K562 (cell line): ENCODE measurements around the gene PRDM4. TPM values are rescaled to one million over a fixed set of nuclear protein-coding genes. Genes with fewer than 3 reads are reported as not detected.

ENCODE experiments used
- ATAC-seq: fragments of 200-7000 bp; cut with Tn5 transposase; 3 replicates; pipeline ENCODE4 v1.9.1; 2020; ENCODE audit warnings: moderate library complexity
- BruUV-seq: library from RNA; stranded (reverse); fragments of 400-500 nt; replicated peaks from 2 replicates; lab custom pipeline; 2021; lab: Mats Ljungman, UMichigan
- CTCF ChIA-PET: fragments of 300-600 bp; formaldehyde crosslinking; extraction: SDS; loops from one replicate; lab custom pipeline; 2021; ENCODE audit warnings: low intra/inter-chr PET ratio; lab: Yijun Ruan, JAX
- POLR2A ChIA-PET: fragments of 300-600, 350-650 bp; sonication (Branson Sonifier 250); formaldehyde crosslinking; extraction: SDS; loops from one replicate; lab custom pipeline; 2021; ENCODE audit warnings: antibody characterized with exemption, inconsistent platforms; lab: Yijun Ruan, JAX
- DNase-seq, 4 experiments: peaks; one replicate each; pipeline versions ENCODE4 v3.0.0 to v3.0.0-alpha.2; 2011 to 2018; ENCODE audit warnings: low spot score in 3 of 4, mixed read lengths in 3 of 4; ENCODE audit errors: extremely low read depth in 1 of 4
- FAIRE-seq: peaks from 2 replicates; lab custom pipeline; 2011; peaks lifted over from hg19 to GRCh38; lab: Jason Lieb, UNC
- H2AFZ ChIP-seq: 2 replicates; pipeline ENCODE4 v1.6.0; 2011; ENCODE audit warnings: low read depth, low read length, control low read depth, inconsistent platforms
- H3K27ac ChIP-seq: fragments of 200-600 bp; 3 replicates; pipeline ENCODE4 v1.8.0; 2011; ENCODE audit warnings: low read depth, mild to moderate bottlenecking, control low read depth, inconsistent platforms, low read length, moderate library complexity, mixed read lengths; ENCODE audit errors: extremely low read depth
- H3K27me3 ChIP-seq, 2 experiments: fragments of 300-600 bp in 1 of 2; 2 replicates in 1 of 2; 3 replicates in 1 of 2; pipeline versions ENCODE4 v1.6.0 to v1.8.0; 2011; ENCODE audit warnings: inconsistent platforms in 2 of 2, low read length in 2 of 2, mild to moderate bottlenecking in 1 of 2, mixed read lengths in 1 of 2, moderate library complexity in 1 of 2; ENCODE audit not compliant: control insufficient read depth in 2 of 2, insufficient read depth in 2 of 2
- H3K36me3 ChIP-seq: fragments of 300-600 bp; 3 replicates; pipeline ENCODE4 v1.8.0; 2011; ENCODE audit warnings: mild to moderate bottlenecking, low read length, inconsistent platforms; ENCODE audit not compliant: control insufficient read depth, insufficient read depth
- H3K4me1 ChIP-seq, 2 experiments: fragments of 200-600 bp in 1 of 2; replicated peaks in 1 of 2; 2 replicates in 1 of 2; 3 replicates in 1 of 2; pipeline versions ENCODE4 v1.5.1 to v1.8.0; 2011; ENCODE audit warnings: inconsistent platforms in 2 of 2, low read length in 2 of 2, mild to moderate bottlenecking in 1 of 2, mixed read lengths in 1 of 2, moderate library complexity in 1 of 2; ENCODE audit not compliant: control insufficient read depth in 2 of 2, insufficient read depth in 2 of 2
- H3K4me2 ChIP-seq: 2 replicates; pipeline ENCODE4 v1.6.1; 2011; ENCODE audit warnings: low read length, control low read depth, inconsistent platforms, mixed read lengths; ENCODE audit not compliant: insufficient read depth
- H3K4me3 ChIP-seq: fragments of 200-600 bp; sonication (generic), shearing (Covaris generic); 2 replicates; pipeline ENCODE4 v1.5.1; 2016; ENCODE audit warnings: control low read depth, inconsistent platforms
- H3K79me2 ChIP-seq: fragments of 200-600 bp; 3 replicates; pipeline ENCODE4 v1.8.0; 2011; ENCODE audit warnings: low read length, inconsistent platforms; ENCODE audit not compliant: control insufficient read depth, insufficient read depth
- H3K9ac ChIP-seq, 2 experiments: 2 replicates each; pipeline versions ENCODE4 v1.6.0 to v1.6.1; 2011; ENCODE audit warnings: low read depth in 2 of 2, low read length in 2 of 2, control low read depth in 1 of 2, inconsistent platforms in 1 of 2, mild to moderate bottlenecking in 1 of 2, mixed read lengths in 1 of 2; ENCODE audit not compliant: insufficient read depth in 1 of 2
- H3K9me1 ChIP-seq: one replicate; pipeline ENCODE4 v1.6.0; 2011; ENCODE audit warnings: inconsistent platforms, mild to moderate bottlenecking, low read length, moderate library complexity; ENCODE audit not compliant: control insufficient read depth, insufficient read depth
- H3K9me3 ChIP-seq: replicated peaks from 2 replicates; pipeline ENCODE4 v1.5.1; 2011; ENCODE audit warnings: low read depth, low read length, inconsistent platforms; ENCODE audit not compliant: control insufficient read depth, insufficient read depth
- H4K20me1 ChIP-seq: replicated peaks from 2 replicates; pipeline ENCODE4 v1.6.1; 2011; ENCODE audit warnings: low read length, inconsistent platforms, mixed read lengths; ENCODE audit not compliant: control insufficient read depth, insufficient read depth
- ARHGAP35 ChIP-seq: fragments of 450-650 bp; IDR thresholded peaks from 2 replicates; pipeline ENCODE4 v1.6.1; 2018; ENCODE audit not compliant: partially characterized antibody
- FOXP4 ChIP-seq: sonication (generic); formaldehyde crosslinking; IDR thresholded peaks from 2 replicates; pipeline ENCODE4 v1.8.0; 2022; ENCODE audit warnings: mild to moderate bottlenecking, missing genetic modification reagents, borderline replicate concordance
- MECOM ChIP-seq: fragments of 250-450 bp; sonication (Bioruptor Pico); IDR thresholded peaks from 2 replicates; pipeline ENCODE4 v1.8.0; 2022; ENCODE audit warnings: inconsistent platforms
- NR2C2 ChIP-seq, 2 experiments: fragments of 200-800 bp in 1 of 2; sonication (Bioruptor generic) in 1 of 2; sonication (generic) in 1 of 2; formaldehyde crosslinking in 1 of 2; IDR thresholded peaks; 2 replicates each; pipeline versions ENCODE4 v1.6.1 to v1.8.0; 2016 to 2022; ENCODE audit warnings: mild to moderate bottlenecking in 1 of 2, missing compliant biosample characterization in 1 of 2, missing genetic modification characterization in 1 of 2, missing genetic modification reagents in 1 of 2
- RBM22 ChIP-seq: fragments of 200-400 bp; formaldehyde crosslinking; IDR thresholded peaks from 2 replicates; pipeline ENCODE4 v1.6.1; 2018; ENCODE audit warnings: low read length, low read depth; ENCODE audit not compliant: poor library complexity, severe bottlenecking
- ZFP91 ChIP-seq: sonication (generic); formaldehyde crosslinking; IDR thresholded peaks from 2 replicates; pipeline ENCODE4 v1.8.0; 2022; ENCODE audit warnings: mild to moderate bottlenecking, missing genetic modification reagents
- ZNF121 ChIP-seq: sonication (generic); formaldehyde crosslinking; conservative IDR thresholded peaks from 2 replicates; pipeline ENCODE4 v1.8.0; 2022; ENCODE audit warnings: missing genetic modification reagents
- ZSCAN29 ChIP-seq: fragments of 450-650 bp; IDR thresholded peaks from 2 replicates; pipeline ENCODE4 v1.6.1; 2017
- WGBS: fragments of 100-300 bp; shearing (Covaris generic); methylation state at CpG from one replicate; pipeline ENCODE4 v1.1.6; 2016; ENCODE audit warnings: low coverage, mixed read lengths; ENCODE audit not compliant: insufficient coverage; ENCODE audit errors: missing lambda C conversion rate; 5-methylcytosine and 5-hydroxymethylcytosine counted together
- in situ Hi-C: fragments of 300-500 bp; cut with MboI; formaldehyde crosslinking; loops from 4 replicates; pipeline ENCODE4 v1.15.0; 2018; ENCODE audit warnings: inconsistent platforms, mixed read lengths
- intact Hi-C: fragments of 100-400 bp; cut with micrococcal nuclease; formaldehyde crosslinking; loops from 2 replicates; pipeline ENCODE4 v1.14.2; 2022
- polyA plus RNA-seq, 8 experiments: library from polyadenylated mRNA; depleted of rRNA in 4 of 8; stranded (reverse) in 5 of 8; unstranded in 3 of 8; fragments of >200 nt; fragmentation: Nextera tagmentation in 2 of 8; fragmentation: Illumina TruSeq in 1 of 8; extraction: Ambion mirVana in 2 of 8; extraction: Trizol in 1 of 8; gene quantifications; 2 replicates each; pipeline versions ENCODE4 v1.2.1 to v1.2.3, GENCODE V29; 2011 to 2014; ENCODE audit warnings: inconsistent platforms in 1 of 8, missing spikeins in 1 of 8
- total RNA-seq, 7 experiments: library from RNA; depleted of rRNA in 6 of 7; stranded (reverse); fragments of >200 nt in 6 of 7; fragmentation: Illumina TruSeq in 2 of 7; extraction: Trizol in 2 of 7; gene quantifications; 2 replicates each; pipeline versions ENCODE4 v1.2.1 to v1.2.3, GENCODE V29; 2011 to 2021; ENCODE audit warnings: low replicate concordance in 1 of 7

Gene PRDM4
- total and polyA plus RNA-seq, 9 of the 15 experiments (the other 6 are each of a cell fraction or from before 2014, with no cell fraction given): 5.9 to 26.0 (median 20.0) TPM

GRCh38 chr12:107780298-107780697 is 19.4 kb upstream of the PRDM4 start (continued):
- TF ChIP-seq FOXP4: no peak
- TF ChIP-seq, all 486 proteins: peak for 0

- CTCF ChIA-PET: interaction anchor here (0.6 kb wide), 1 partner anchor 100 kb away, joined by 3 read pairs; no protein-coding TSS in a partner anchor
- WGBS: 0% methylated on average over 7 of the region's 7 CpGs
Observed at GRCh38 chr12:107779077-107779831, 18.3 kb upstream of the PRDM4 start.

More at GRCh38 chr12:107779077-107779831, 18.3 kb upstream of the PRDM4 start:
- Histone ChIP-seq H3K9me1 (no peaks in the 10 kb centered on the region), H3K9me3 (no peaks in the 10 kb centered on the region), H3K36me3 (no peaks in the 10 kb centered on the region), H3K4me3 (no peak overlapping the region), H3K27ac (no peak overlapping the region), H2AFZ (no peak overlapping the region), H3K9ac (no peak overlapping the region), H3K4me2 (no peak overlapping the region), H4K20me1 (no peaks in the 10 kb centered on the region), H3K79me2 (no peaks in the 10 kb centered on the region), H3K4me1 (peaks cover 0 to 4% of the 10 kb centered on the region in 2 experiments; a peak in 1 of 5 replicates), H3K27me3 (peaks cover 20 to 34% of the 10 kb centered on the region in 2 experiments)
- DNase-seq (no peak), FAIRE-seq (no peak), ATAC-seq (no peak)
- POLR2A ChIA-PET: no interaction called here
- in situ Hi-C loops (no loop called here), intact Hi-C loops (no loop called here)
- TF ChIP-seq MECOM (CRISPR knock-in tag) (no peak), RBM22 (no peak), ZSCAN29 (no peak), ZNF121 (CRISPR knock-in tag) (no peak), NR2C2 (CRISPR knock-in tag; IDR thresholded peaks at IDR 0.05) (no peak), NR2C2 (tag; IDR thresholded peaks at IDR 0.05) (no peak), ARHGAP35 (no peak), ZFP91 (no peak)
- BruUV-seq: no TSS peak
